Endothelial cell of umbilical vein (primary cell): Measurements from ENCODE around the gene SLC19A1. TPM values are rescaled to one million over a fixed set of nuclear protein-coding genes. Genes with fewer than 3 reads are reported as not detected.
A peak's percentile ranks its signal among the peaks of the same experiment; 100 is the strongest.

Source experiments
- BruUV-seq: library from RNA; stranded (reverse); fragments of 400-500 nt; replicated peaks from 2 replicates; lab custom pipeline; 2021; lab: Mats Ljungman, UMichigan
- CTCF ChIA-PET: fragments of 300-600, 350-600 bp; sonication (Branson Sonifier 250); formaldehyde crosslinking; loops from one replicate; lab custom pipeline; 2021; ENCODE audit warnings: antibody characterized with exemption, inconsistent platforms; lab: Charles Lee
- POLR2A ChIA-PET: fragments of 300-600, 350-600 bp; sonication (Branson Sonifier 250); formaldehyde crosslinking; loops from one replicate; lab custom pipeline; 2021; ENCODE audit warnings: antibody characterized with exemption, inconsistent platforms; lab: Charles Lee
- DNase-seq: peaks from one replicate; pipeline ENCODE4 v3.0.0-alpha.2; 2011; ENCODE audit warnings: low read depth, low spot score
- FAIRE-seq: peaks from 2 replicates; lab custom pipeline; 2011; peaks lifted over from hg19 to GRCh38; lab: Jason Lieb, UNC
- H2AFZ ChIP-seq: 2 replicates; pipeline ENCODE4 v1.6.0; 2012; ENCODE audit warnings: low read depth, low read length, control low read depth, inconsistent platforms
- H3K27ac ChIP-seq: 2 replicates; pipeline ENCODE4 v1.5.1; 2011; ENCODE audit warnings: low read depth, mild to moderate bottlenecking, control low read depth, low read length, moderate library complexity; ENCODE audit not compliant: insufficient read depth
- H3K27me3 ChIP-seq, 2 experiments: 2 replicates each; pipeline versions ENCODE4 v1.6.0 to v1.6.1; 2011; ENCODE audit warnings: low read length in 2 of 2, mixed read lengths in 1 of 2; ENCODE audit not compliant: control insufficient read depth in 2 of 2, insufficient read depth in 2 of 2
- H3K36me3 ChIP-seq, 2 experiments: 2 replicates in 1 of 2; 3 replicates in 1 of 2; pipeline ENCODE4 v1.5.1; 2011; ENCODE audit warnings: low read length in 2 of 2, mild to moderate bottlenecking in 1 of 2, moderate library complexity in 1 of 2; ENCODE audit not compliant: control insufficient read depth in 2 of 2, insufficient read depth in 2 of 2; ENCODE audit errors: extremely low read depth in 1 of 2
- H3K4me1 ChIP-seq: 3 replicates; pipeline ENCODE4 v1.5.1; 2011; ENCODE audit warnings: mild to moderate bottlenecking, low read length; ENCODE audit not compliant: control insufficient read depth, insufficient read depth; ENCODE audit errors: extremely low read depth
- H3K4me2 ChIP-seq: 2 replicates; pipeline ENCODE4 v1.6.1; 2011; ENCODE audit warnings: low read length, control low read depth, mixed read lengths; ENCODE audit not compliant: insufficient read depth
- H3K4me3 ChIP-seq, 3 experiments: fragments of 200-600 bp in 1 of 3; sonication (generic), shearing (Covaris generic) in 1 of 3; replicated peaks in 1 of 3; 2 replicates each; pipeline ENCODE4 v1.5.1; 2011 to 2016; ENCODE audit warnings: control low read depth in 3 of 3, low read length in 3 of 3, mild to moderate bottlenecking in 2 of 3, inconsistent platforms in 1 of 3, low read depth in 1 of 3, moderate library complexity in 1 of 3; ENCODE audit not compliant: insufficient read depth in 1 of 3
- H3K79me2 ChIP-seq: 2 replicates; pipeline ENCODE4 v1.6.0; 2012; ENCODE audit warnings: low read length, inconsistent platforms; ENCODE audit not compliant: control insufficient read depth, insufficient read depth
- H3K9ac ChIP-seq: replicated peaks from 2 replicates; pipeline ENCODE3; 2011; ENCODE audit warnings: low read length, control low read depth; ENCODE audit not compliant: insufficient read depth; ENCODE audit errors: extremely low read depth
- H3K9me1 ChIP-seq: replicated peaks from 3 replicates; pipeline ENCODE4 v1.6.0; 2011; ENCODE audit warnings: mild to moderate bottlenecking, low read length; ENCODE audit not compliant: control insufficient read depth, insufficient read depth; ENCODE audit errors: extremely low read depth
- H3K9me3 ChIP-seq: replicated peaks from 2 replicates; pipeline ENCODE4 v1.5.1; 2012; ENCODE audit warnings: low read length, inconsistent platforms; ENCODE audit not compliant: control insufficient read depth, insufficient read depth
- H4K20me1 ChIP-seq: replicated peaks from 2 replicates; pipeline ENCODE3; 2011; ENCODE audit warnings: mild to moderate bottlenecking, low read length; ENCODE audit not compliant: control insufficient read depth, insufficient read depth; ENCODE audit errors: extremely low read depth
- EZH2 ChIP-seq: IDR thresholded peaks from 2 replicates; pipeline ENCODE4 v1.6.1; 2012; ENCODE audit warnings: borderline replicate concordance, low read depth, mild to moderate bottlenecking, moderate library complexity, low read length, inconsistent platforms; ENCODE audit not compliant: severe bottlenecking
- FOS ChIP-seq: IDR thresholded peaks from 2 replicates; pipeline ENCODE4 v1.6.1; 2011; ENCODE audit warnings: mild to moderate bottlenecking, low read length, moderate library complexity, borderline replicate concordance; ENCODE audit not compliant: insufficient read depth
- GATA2 ChIP-seq: IDR thresholded peaks from 2 replicates; pipeline ENCODE4 v1.7.0; 2011; ENCODE audit warnings: low read depth, mild to moderate bottlenecking, moderate library complexity, mixed read lengths, low read length; ENCODE audit not compliant: insufficient read length, insufficient read depth
- JUN ChIP-seq: IDR thresholded peaks from 2 replicates; pipeline ENCODE4 v1.6.1; 2011; ENCODE audit warnings: borderline replicate concordance, low read depth; ENCODE audit not compliant: insufficient read length, insufficient read depth
- MYC ChIP-seq: IDR thresholded peaks from one replicate; pipeline ENCODE4 v1.6.1; 2011; ENCODE audit warnings: mild to moderate bottlenecking, low read depth, low read length
- POLR2A ChIP-seq: IDR thresholded peaks from 2 replicates; pipeline ENCODE4 v1.6.1; 2012; ENCODE audit warnings: low read depth, mild to moderate bottlenecking, control low read depth, low read length
- POLR2AphosphoS5 ChIP-seq: IDR thresholded peaks from 2 replicates; pipeline ENCODE4 v1.6.1; 2012; ENCODE audit warnings: low read depth, mild to moderate bottlenecking, control low read depth, low read length, moderate library complexity; ENCODE audit not compliant: insufficient read depth
- dilution Hi-C: fragments of 300-500 bp; cut with MboI; formaldehyde crosslinking; loops from one replicate; pipeline ENCODE4 v1.15.0; 2019; ENCODE audit warnings: low sequenced_read_pairs; ENCODE audit not compliant: extremely low pct_ligation_motif_present
- intact Hi-C: fragments of 100-400 bp; cut with micrococcal nuclease; formaldehyde crosslinking; loops from one replicate; pipeline ENCODE4 v1.10.0; 2022
- polyA plus RNA-seq, 4 experiments: library from polyadenylated mRNA; depleted of rRNA in 3 of 4; stranded (reverse) in 3 of 4; unstranded in 1 of 4; fragments of >200 nt; gene quantifications; 2 replicates each; pipeline versions ENCODE4 v1.2.1 to v1.2.3, GENCODE V29; 2011 to 2012; ENCODE audit warnings: missing spikeins in 1 of 4
- total RNA-seq: library from RNA; stranded (reverse); gene quantifications from 2 replicates; pipeline ENCODE4 v1.2.3, GENCODE V29; 2021
- TF ChIP-seq, protein P1 (sequence below), 2 donors: IDR thresholded peaks; 1 replicate in 1 of 2; 2 replicates in 1 of 2; pipeline ENCODE4 v1.5.1; 2011; ENCODE audit warnings: low read length in 2 of 2, mild to moderate bottlenecking in 2 of 2, moderate library complexity in 2 of 2, control low read depth in 1 of 2, inconsistent platforms in 1 of 2, low read depth in 1 of 2; ENCODE audit not compliant: insufficient read depth in 1 of 2; ENCODE audit errors: extremely low read depth in 1 of 2
- TF ChIP-seq, protein P2 (sequence below): IDR thresholded peaks from 2 replicates; pipeline ENCODE4 v1.6.1; 2011; ENCODE audit not compliant: insufficient read depth, insufficient read length

SLC19A1 gene
- total and polyA plus RNA-seq, 2 donors (not counting 3 experiments of a cell fraction or from before 2014, with no cell fraction given), result 36.3 to 54.6 TPM

DNA sequence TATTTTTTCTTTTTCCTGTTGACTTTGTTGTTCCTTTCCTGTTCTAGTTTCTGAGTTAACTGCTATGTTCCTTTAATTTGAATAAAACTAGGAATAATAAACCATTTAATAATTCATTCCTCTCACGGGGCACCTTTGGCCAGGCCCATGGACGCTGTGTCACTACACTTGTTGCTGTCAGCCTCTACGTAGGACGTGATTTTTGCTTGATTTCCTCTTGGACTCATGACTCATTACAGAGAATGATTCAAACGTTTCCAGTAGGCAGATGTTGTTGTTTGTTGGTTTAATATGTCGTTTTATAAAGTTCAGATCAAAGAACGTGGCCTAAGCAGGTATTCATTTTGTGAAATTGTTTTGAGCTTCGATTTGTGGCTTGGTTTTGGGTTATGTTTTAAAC lies 9.1 kb upstream of the SLC19A1 start:
- intact Hi-C loops, result loop anchor here (2.0 kb wide), 1 partner anchor 259 kb away; no protein-coding TSS in a partner anchor
- ChIA-PET CTCF (no interaction called here), POLR2A (no interaction called here)
- Histone ChIP-seq H3K9me1 (no peaks in the 10 kb centered on the region), H4K20me1 (no peaks in the 10 kb centered on the region), H3K9ac (peak overlapping the region; percentile 86), H3K36me3 (no peaks in the 10 kb centered on the region), H3K79me2 (no peaks in the 10 kb centered on the region), H2AFZ (no peak overlapping the region), H3K4me2 (peak overlapping the region; percentile 47), H3K9me3 (no peaks in the 10 kb centered on the region), H3K27me3 (peaks cover 0 to 3% of the 10 kb centered on the region in 2 experiments), H3K27ac (peak overlapping the region; percentile 97), H3K4me1 (peaks cover 28% of the 10 kb centered on the region), H3K4me3 (no peak overlapping the region)
- TF ChIP-seq GATA2 (no peak), POLR2AphosphoS5 (peak; percentile 47), JUN (peak; percentile 92), MYC (no peak), POLR2A (no peak), FOS (peak; percentile 95), EZH2 (no peak)
- TF ChIP-seq, protein P1, sequence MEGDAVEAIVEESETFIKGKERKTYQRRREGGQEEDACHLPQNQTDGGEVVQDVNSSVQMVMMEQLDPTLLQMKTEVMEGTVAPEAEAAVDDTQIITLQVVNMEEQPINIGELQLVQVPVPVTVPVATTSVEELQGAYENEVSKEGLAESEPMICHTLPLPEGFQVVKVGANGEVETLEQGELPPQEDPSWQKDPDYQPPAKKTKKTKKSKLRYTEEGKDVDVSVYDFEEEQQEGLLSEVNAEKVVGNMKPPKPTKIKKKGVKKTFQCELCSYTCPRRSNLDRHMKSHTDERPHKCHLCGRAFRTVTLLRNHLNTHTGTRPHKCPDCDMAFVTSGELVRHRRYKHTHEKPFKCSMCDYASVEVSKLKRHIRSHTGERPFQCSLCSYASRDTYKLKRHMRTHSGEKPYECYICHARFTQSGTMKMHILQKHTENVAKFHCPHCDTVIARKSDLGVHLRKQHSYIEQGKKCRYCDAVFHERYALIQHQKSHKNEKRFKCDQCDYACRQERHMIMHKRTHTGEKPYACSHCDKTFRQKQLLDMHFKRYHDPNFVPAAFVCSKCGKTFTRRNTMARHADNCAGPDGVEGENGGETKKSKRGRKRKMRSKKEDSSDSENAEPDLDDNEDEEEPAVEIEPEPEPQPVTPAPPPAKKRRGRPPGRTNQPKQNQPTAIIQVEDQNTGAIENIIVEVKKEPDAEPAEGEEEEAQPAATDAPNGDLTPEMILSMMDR (IDR thresholded peaks at IDR 0.05; ENCODE audit: extremely low read depth in 1 of 2, insufficient read depth in 1 of 2, low read depth in 1 of 2, low read length in 2 of 2), result no peak
- TF ChIP-seq, protein P2, sequence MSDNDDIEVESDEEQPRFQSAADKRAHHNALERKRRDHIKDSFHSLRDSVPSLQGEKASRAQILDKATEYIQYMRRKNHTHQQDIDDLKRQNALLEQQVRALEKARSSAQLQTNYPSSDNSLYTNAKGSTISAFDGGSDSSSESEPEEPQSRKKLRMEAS, result no peak
- dilution Hi-C loops, result no loop called here
- peak; percentile 91 for DNase-seq
- BruUV-seq, result TSS peak; percentile 92
- FAIRE-seq, result peak; percentile 99
